ENCODE measurements around the gene PEX12.
"Not testable (repeated sequence)": the region's sequence is repeated elsewhere in the genome, so short reads cannot be mapped to it uniquely, and the experiment has no call there.

PEX12 gene

GRCh38 chr17:35578197-35578928, at the start of gene PEX12:
Gene PEX12, minus strand, starts transcription at chr17:35578571. Its CDS starts 550 bp downstream, at chr17:35578021.
- peak; percentile 92 for DNase-seq

- no peak for DNase-seq
Measured at GRCh38 chr17:35627417-35627816, 49.0 kb upstream of the PEX12 start.

DNA sequence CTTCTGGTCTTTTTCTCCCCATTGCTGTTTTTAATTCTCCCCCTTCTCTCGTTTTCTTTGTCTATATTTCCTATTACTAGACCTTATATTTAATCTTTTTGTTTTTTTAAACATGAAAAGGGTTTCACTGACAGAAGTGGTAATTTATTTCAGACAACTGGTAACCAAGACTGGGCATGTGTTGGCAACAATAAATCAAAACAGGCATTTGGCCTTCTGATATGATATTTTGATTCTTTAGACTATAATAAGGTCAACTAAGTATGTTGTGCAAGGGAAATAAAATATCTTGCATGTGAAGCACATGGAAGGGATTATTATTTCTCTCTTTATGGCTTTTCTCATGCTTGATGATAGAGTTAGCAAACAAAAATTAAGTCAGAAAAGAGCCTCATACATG, 43.4 kb upstream of the PEX12 start:
- no peak for DNase-seq

DNA sequence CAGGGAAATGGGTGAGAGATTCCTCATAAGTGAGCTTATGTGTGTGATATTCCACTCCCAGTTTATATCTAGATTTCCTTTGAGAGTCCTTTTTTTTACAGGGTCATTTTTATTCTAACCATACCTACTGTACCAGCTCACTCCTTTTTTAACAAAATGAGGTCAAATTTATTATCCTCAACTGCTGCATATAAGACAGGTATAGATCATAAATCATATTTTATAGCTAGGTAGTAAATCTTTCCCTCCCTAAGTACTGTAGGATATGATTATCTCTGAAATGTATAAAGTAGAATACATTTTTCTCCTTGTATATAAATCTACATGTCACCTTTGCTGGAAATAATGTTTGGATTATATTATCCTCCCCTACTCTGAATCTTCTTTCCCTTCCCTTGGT, 40.3 kb upstream of the PEX12 start:
- no peak for DNase-seq

DNA sequence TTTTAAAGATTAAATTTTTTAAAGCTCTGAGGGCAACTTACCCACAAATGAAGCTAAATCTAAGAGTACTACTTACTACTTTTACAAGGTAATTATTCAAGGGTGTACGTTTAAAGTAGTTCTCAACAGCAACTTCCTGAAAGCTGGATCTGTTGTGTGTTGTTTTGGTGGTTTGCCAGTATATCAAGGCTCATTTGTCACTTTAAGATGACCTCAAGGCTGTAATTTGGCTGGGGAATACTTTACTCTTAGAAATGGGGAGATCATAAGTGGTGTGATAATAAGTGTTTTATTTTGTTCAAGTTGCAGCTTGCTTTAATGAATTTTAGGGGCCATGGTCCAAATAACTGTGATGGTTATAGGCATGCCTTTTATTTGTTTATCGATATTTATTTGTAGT, 39.1 kb upstream of the PEX12 start:
- DNase-seq: no peak

DNA sequence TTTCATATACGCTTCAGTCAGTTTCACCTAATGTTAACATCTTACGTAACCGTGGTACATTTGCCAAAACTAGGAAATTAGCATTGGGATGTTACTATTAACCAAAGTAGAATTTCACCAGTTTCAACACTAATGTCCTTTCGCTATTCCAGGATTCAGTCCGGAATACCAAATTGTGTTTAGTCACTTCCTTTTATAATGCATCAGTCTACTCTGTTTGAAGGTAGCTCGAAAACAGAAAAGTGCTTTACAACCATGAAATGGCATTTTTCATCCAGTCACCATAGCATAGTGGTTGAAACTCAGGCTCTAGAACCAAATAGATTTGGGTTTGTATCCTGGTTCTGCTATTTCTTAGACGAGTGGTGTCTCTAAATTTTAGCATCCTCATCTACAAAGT, 38.2 kb upstream of the PEX12 start:
- DNase-seq: no peak

- no peak for DNase-seq
Measured at GRCh38 chr17:35614810-35615209, 36.4 kb upstream of the PEX12 start.

DNA sequence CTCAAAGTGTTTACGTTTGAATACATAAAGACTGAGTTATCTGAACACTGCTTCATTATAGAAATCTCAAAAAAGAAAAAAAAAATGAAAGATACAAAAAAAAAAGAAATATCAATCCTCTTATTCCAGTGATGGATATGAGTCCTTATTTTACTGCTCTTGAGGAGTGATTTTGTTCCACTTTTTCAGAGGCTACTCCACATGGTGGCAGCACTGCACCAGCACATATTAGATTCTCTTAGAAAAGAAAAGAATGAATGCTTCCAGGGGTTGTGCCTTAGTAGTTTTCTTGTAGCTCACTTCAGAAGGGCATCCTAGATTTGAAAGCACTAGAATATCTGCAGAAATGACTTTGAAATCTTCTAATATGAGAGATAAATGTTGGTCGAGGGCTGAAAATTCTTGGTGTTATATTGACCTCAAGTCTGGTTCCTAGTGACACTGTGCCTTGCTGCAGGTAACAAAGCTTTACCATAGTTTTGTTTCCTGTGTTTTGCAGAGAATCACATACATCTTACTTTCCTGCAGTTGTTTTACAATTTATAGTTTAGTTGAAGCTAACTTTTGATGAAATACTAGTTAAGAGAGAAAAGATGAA, 34.7 kb upstream of the PEX12 start:
- DNase-seq: peak; percentile 59

- not testable (repeated sequence) for DNase-seq
Measured at GRCh38 chr17:35610746-35611145, 32.4 kb upstream of the PEX12 start.

- DNase-seq: no peak
Measured at GRCh38 chr17:35609831-35610230, 31.5 kb upstream of the PEX12 start.

DNA sequence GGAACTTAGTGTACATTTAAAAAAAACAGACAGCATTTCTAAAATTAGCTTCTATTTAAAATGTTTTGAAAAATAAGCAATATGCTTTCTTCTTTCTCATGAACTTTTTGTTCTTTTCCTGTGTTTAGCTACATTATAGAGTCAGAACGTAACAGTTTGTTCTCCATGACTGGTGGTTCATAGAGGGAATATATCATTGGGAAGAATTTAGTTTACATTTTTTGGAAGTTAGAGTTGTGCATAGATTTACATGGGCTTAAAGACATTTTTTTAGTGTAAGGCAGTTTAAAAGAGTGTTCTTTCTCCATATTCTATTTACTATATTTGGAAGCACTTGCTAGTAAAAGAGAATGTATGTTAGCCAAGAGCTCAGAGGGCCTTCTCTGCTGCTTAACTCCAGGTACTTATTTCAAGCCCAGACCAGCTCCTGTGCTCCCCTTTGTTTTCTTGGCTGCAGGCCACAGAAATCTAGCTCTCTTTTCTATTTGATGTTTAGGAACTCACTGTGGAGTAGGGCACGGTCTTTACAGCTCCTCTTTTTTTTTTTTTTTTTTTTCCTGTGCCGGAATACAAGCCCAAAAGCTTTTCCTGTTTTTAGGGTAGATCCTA, 29.0 kb upstream of the PEX12 start:
- DNase-seq: no peak

GRCh38 chr17:35605678-35606077, 27.3 kb upstream of the PEX12 start:
- no peak for DNase-seq

DNA sequence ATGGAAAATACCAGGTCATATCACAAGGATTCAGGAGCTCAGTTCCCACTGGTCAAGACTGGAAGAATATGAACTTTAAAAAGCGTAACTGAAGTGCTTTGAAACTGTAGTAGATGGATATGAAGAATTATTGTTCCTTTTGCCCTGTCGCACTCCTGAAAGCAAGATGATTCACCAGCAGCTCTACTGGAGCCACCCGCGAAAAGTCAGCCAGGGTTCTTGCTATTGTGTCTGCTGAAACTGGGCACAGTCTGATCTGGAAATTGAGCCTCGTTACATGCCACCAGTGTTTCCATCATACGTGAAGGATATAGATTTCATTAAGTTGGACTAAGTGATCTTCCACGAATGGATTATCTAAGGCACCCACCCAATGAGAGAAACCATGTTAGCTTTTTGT, 25.3 kb upstream of the PEX12 start:
- DNase-seq: no peak

GRCh38 chr17:35597604-35598003, 19.2 kb upstream of the PEX12 start:
- no peak for DNase-seq

GRCh38 chr17:35596530-35597233, 18.3 kb upstream of the PEX12 start:
- DNase-seq: no peak

DNA sequence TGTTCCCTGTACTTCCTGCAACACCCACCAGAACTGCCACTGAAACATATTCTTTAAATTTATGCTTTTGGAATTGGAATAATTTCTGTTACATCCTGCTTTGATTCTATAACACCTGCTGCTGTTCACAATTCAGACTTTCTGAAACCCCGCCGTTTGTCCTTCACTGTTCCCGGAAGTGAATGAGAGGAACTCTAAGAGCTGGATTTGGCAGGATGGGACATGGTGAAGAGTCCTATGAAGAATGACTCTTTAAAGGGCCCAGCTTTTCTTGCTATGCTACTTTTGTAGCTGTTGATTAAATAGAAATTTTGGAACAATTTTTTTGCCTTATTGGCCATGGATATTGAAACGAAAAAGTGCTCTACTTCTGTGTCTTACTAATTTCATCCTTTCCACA, 17.7 kb upstream of the PEX12 start:
- DNase-seq: no peak

- no peak for DNase-seq
Measured at GRCh38 chr17:35588196-35588920, 10.0 kb upstream of the PEX12 start.

- DNase-seq: peak; percentile 88
Measured at GRCh38 chr17:35587074-35587961, 8.9 kb upstream of the PEX12 start, which contains the start of gene AP2B1. Gene AP2B1, plus strand, starts transcription at chr17:35587322. Its CDS starts 6,709 bp downstream, at chr17:35594031.

DNA sequence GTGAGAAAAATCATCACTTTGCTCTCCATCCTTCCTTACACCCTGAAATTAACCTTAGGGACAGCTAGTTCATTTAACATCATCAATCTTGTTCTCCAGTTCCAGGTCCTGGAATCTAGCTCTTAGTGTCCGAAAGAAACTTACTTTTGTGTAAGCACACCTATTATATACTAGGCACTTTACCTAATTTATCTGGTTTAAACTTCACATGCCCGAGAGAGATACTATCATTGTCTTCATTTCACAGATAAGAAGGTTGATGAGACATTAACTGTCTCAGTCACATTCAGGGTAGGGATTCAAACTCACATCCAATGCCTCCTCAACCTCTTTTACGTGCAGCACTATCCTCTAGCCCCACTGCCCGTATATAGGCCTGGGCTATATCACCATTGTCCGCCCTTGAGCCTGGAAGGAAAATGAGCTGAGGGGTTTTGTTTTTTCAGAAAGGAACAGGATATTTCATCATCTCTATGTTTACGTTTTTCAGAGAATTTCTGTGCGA, 8.2 kb upstream of the PEX12 start:
- no peak for DNase-seq

DNA sequence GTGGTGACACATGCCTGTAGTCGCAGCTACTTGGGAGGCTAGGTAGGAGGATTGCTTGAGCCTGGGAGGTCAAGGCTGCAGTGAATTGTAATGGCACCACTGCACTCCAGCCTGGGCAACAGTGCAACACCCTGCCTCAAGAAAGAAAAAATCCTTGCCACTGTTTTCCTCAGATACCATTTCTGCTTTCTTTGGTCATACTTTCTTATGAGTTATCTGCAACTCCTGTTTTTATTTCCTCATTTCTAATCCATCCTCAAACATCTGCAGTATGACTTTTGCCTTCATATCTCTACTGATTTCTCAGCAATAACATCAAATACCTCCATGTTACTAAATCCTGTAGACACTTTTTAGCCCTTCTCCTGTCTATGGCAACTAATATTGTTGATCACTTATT, 5.7 kb upstream of the PEX12 start:
- no peak for DNase-seq

- DNase-seq: no peak
Measured at GRCh38 chr17:35578929-35579432, 610 bp upstream of the PEX12 start.

DNA sequence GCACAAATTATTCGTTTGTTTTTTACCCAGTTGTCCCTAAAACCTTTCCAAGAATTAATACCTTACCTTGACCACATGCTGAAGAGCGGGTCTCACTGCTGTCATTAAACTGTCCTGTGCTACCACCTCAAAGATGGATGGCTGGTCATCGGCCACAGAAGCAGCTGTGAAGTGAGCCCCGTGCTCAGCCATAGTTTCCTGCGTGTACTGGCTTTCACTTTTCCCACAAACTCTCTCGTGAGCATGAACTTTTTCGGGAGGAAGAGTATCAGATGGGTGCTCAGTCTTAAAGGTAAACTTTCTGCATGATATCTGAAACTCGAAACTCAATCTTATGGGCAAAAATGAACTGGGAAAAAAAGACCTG, 558 bp downstream of the PEX12 start:
- no peak for DNase-seq
